ENCODE data around the gene SAMD7.

DNA sequence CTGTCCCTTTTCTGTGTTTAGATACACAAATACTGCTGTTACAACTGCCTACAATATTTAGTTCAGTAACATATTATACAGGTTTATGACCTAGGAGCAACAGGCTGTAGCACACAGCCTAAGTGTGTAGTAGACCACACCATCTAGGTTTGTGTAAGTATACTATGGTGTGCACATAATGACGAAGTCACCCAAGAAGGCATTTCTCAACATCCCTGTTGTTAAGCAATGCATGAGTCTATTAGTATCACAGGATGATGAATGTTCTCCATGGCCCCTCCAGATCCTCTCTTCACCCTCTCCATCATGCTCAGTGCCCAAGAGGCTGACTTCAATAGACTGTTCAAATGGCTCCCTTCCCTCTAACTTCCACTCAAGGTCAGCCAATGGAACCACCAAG lies 40.7 kb downstream of the SAMD7 start:
- no peak for TF ChIP-seq CTCF (conservative IDR thresholded peaks at IDR 0.05 in 1 of 2, IDR thresholded peaks at IDR 0.05 in 1 of 2; ENCODE audit: extremely low read depth in 1 of 2, insufficient read depth in 1 of 2, low read depth in 1 of 2, low read length in 2 of 2)
- TF ChIP-seq EZH2 (IDR thresholded peaks at IDR 0.05; ENCODE audit: borderline replicate concordance, low read length) = no peak
